Heart right ventricle (tissue), 16 donors: ENCODE results near the gene CNPY4. TPM values are rescaled to one million over a fixed set of nuclear protein-coding genes. Genes with fewer than 3 reads are reported as not detected.

Source experiments
- ATAC-seq, 8 donors: fragments of 200-7000 bp; cut with Tn5 transposase; one replicate each; pipeline ENCODE4 v1.9.1; 2020; ENCODE audit warnings: mild to moderate bottlenecking in 8 of 8, moderate library complexity in 8 of 8, moderate number of reproducible peaks in 1 of 8
- DNase-seq, 2 donors: peaks; one replicate each; pipeline ENCODE4 v3.0.0-alpha.2; 2020
- H3K27ac ChIP-seq, 10 donors: fragments of 200-600 bp; sonication (generic) in 2 of 10; one replicate each; pipeline versions ENCODE4 v1.5.0 to v1.8.0; 2020 to 2022; ENCODE audit warnings: mild to moderate bottlenecking in 3 of 10
- H3K27me3 ChIP-seq, 7 donors: fragments of 200-600 bp; one replicate each; pipeline ENCODE4 v1.8.0; 2021 to 2022; ENCODE audit warnings: mild to moderate bottlenecking in 2 of 7
- H3K36me3 ChIP-seq, 9 donors: fragments of 200-600 bp; sonication (generic) in 1 of 9; one replicate each; pipeline versions ENCODE4 v1.5.0 to v1.8.0; 2020 to 2022; ENCODE audit warnings: mild to moderate bottlenecking in 2 of 9
- H3K4me1 ChIP-seq, 9 donors: fragments of 200-600 bp; sonication (generic) in 1 of 9; one replicate each; pipeline versions ENCODE4 v1.5.0 to v1.8.0; 2020 to 2022; ENCODE audit warnings: mild to moderate bottlenecking in 4 of 9
- H3K4me3 ChIP-seq, 10 donors: fragments of 200-600 bp; sonication (generic) in 2 of 10; one replicate each; pipeline versions ENCODE4 v1.5.0 to v1.8.0; 2020 to 2022; ENCODE audit warnings: mild to moderate bottlenecking in 7 of 10, moderate library complexity in 2 of 10
- H3K9me3 ChIP-seq, 11 donors: fragments of 200-600 bp in 10 of 11; sonication (generic) in 2 of 11; one replicate each; pipeline versions ENCODE4 v1.5.0 to v1.8.0; 2013 to 2022; ENCODE audit warnings: mild to moderate bottlenecking in 2 of 11, control low read depth in 1 of 11, moderate library complexity in 1 of 11
- CTCF ChIP-seq, 9 donors: fragments of 200-600 bp; sonication (generic) in 2 of 9; IDR thresholded peaks; one replicate each; pipeline versions ENCODE4 v1.5.0 to v1.8.0; 2021 to 2022; ENCODE audit warnings: antibody characterized with exemption in 9 of 9, mild to moderate bottlenecking in 5 of 9, moderate library complexity in 1 of 9
- WGBS, 2 donors: extraction: QIAGEN DNeasy Blood & Tissue Kit; methylation state at CpG; one replicate each; pipeline ENCODE4 v1.1.7; 2013; ENCODE audit warnings: inconsistent platforms in 1 of 2; 5-methylcytosine and 5-hydroxymethylcytosine counted together
- intact Hi-C, 10 donors: fragments of 100-400 bp; cut with DNase I; formaldehyde crosslinking; loops; one replicate each; pipeline versions ENCODE4 v1.11.1 to v1.14.2; 2022
- polyA plus RNA-seq, 2 donors: library from polyadenylated mRNA; stranded (reverse); fragments of 200-250 nt; gene quantifications; one replicate each; pipeline ENCODE4 v1.2.3, GENCODE V29; 2013
- total RNA-seq, 10 donors: library from RNA; stranded (reverse); fragmentation: NEBNext Ultra II Directional in 3 of 10; extraction: Animal tissue kit (Norgen Biotek cat#: 25700) in 3 of 10; gene quantifications; one replicate each; pipeline versions ENCODE4 v1.2.1 to v1.2.4, GENCODE V29; 2021 to 2023
- donor health status: Arrhythmogenic right ventricular cardiomyopathy.
- donor health status: ischemic (EF 13 %, LVEDD 7.1; RV severe dilation, severe dysfunction).
- donor health status: healthy with polysubstance abuse.
- donor health status: DM: no; HTN: yes; CAD: no.
- donor health status: DM: no; HTN: no; CAD: no.
- donor health status: ischemic (EF 25% LVEDD 6.9; RV normal size, moderate dysfunction).
- donor health status: ischemic (EF 25% LVEDD 5.7; RV mildly dilated, moderate dysfunction).
- donor health status: healthy.
- donor health status: DM: yes; HTN: yes; CAD: no.
- donor health status: Ischemic cardiomyopathy.
- donor health status: ischemic (EF 35%, LVEDD 5.7; RV mildly dilated, moderate dysfunction).
- donor health status: nonischemic (EF 11% LVEDD 7.7; RV severe dilation, severe dysfunction).
- donor health status: DM: yes; HTN: yes; CAD: no.
- donor health status: PGD.
- donor health status: ischemic (EF 29% LVEDD 5.4; RV normal size, mild dysfunction).
- donor health status: nonischemic (EF 23%, LVEDD 6.1; RV moderate dilation, normal function).

Gene CNPY4
- total and polyA plus RNA-seq, 12 donors, result 4.9 to 13.7 (median 7.4) TPM

- Histone ChIP-seq H3K27ac (peak overlapping the region in 7 of 10 donors; percentile 15 to 80 (median 65)), H3K4me1 (peaks cover 2 to 40% (median 23%) of the 10 kb centered on the region in 9 donors), H3K9me3 (no peaks in the 10 kb centered on the region), H3K27me3 (peaks cover 0 to 70% (median 35%) of the 10 kb centered on the region in 7 donors), H3K4me3 (peak overlapping the region in 3 of 10 donors; percentile 28 to 60 (median 51)), H3K36me3 (no peaks in the 10 kb centered on the region)
- intact Hi-C loops, result no loop called here
- 91 to 94% methylated on average over 11 of the region's 11 CpGs for WGBS, 2 donors
- DNase-seq, result no peak
- no peak for ATAC-seq
- TF ChIP-seq CTCF (IDR thresholded peaks at IDR 0.05), result no peak
These were observed 49.9 kb downstream of the CNPY4 start for GRCh38 chr7:100169147-100169850.

- intact Hi-C loops, result no loop called here
- Histone ChIP-seq H3K27ac (no peak overlapping the region), H3K4me3 (no peak overlapping the region), H3K4me1 (peaks cover 2 to 40% (median 23%) of the 10 kb centered on the region in 9 donors), H3K9me3 (no peaks in the 10 kb centered on the region), H3K27me3 (peaks cover 0 to 70% (median 35%) of the 10 kb centered on the region in 7 donors), H3K36me3 (no peaks in the 10 kb centered on the region)
- no peak for DNase-seq
- no peak for ATAC-seq
- 91 to 92% methylated on average over 11 of the region's 11 CpGs for WGBS, 2 donors
- TF ChIP-seq CTCF (IDR thresholded peaks at IDR 0.05), result no peak
These were observed 50.9 kb downstream of the CNPY4 start for GRCh38 chr7:100170101-100170897.

GRCh38 chr7:100171087-100171681 is 51.8 kb downstream of the CNPY4 start:
- WGBS, 2 donors, result 10 to 14% methylated on average over 52 to 61 of the region's 61 CpGs
- intact Hi-C loops, result no loop called here
- Histone ChIP-seq H3K27ac (no peak overlapping the region), H3K4me3 (peak overlapping the region in 9 of 10 donors; percentile 27 to 48 (median 39)), H3K9me3 (no peaks in the 10 kb centered on the region), H3K27me3 (peaks cover 0 to 67% (median 33%) of the 10 kb centered on the region in 7 donors), H3K36me3 (no peaks in the 10 kb centered on the region), H3K4me1 (peaks cover 2 to 39% (median 23%) of the 10 kb centered on the region in 9 donors)
- ATAC-seq (peak in 1 of 8 donors; percentile 12), DNase-seq (no peak)
- TF ChIP-seq CTCF (IDR thresholded peaks at IDR 0.05), result no peak

GRCh38 chr7:100171840-100172239 is 52.4 kb downstream of the CNPY4 start:
- H3K27me3 ChIP-seq, result peaks cover 0 to 60% (median 27%) of the 10 kb centered on the region in 7 donors

More at GRCh38 chr7:100171840-100172239, 52.4 kb downstream of the CNPY4 start:
- WGBS, 2 donors, result 35 to 45% methylated on average over 20 to 22 of the region's 22 CpGs
- no peak for DNase-seq
- Histone ChIP-seq H3K27ac (no peak overlapping the region), H3K36me3 (no peaks in the 10 kb centered on the region), H3K9me3 (no peaks in the 10 kb centered on the region), H3K4me1 (peaks cover 2 to 39% (median 23%) of the 10 kb centered on the region in 9 donors), H3K4me3 (peak overlapping the region in 9 of 10 donors; percentile 27 to 48 (median 39))
- intact Hi-C loops, result no loop called here
- TF ChIP-seq CTCF (IDR thresholded peaks at IDR 0.05), result no peak
- no peak for ATAC-seq
